Activated naive CD8-positive, alpha-beta T cell (primary cell): Measurements from ENCODE around the gene HS3ST3B1.

Experiments used
- H3K27ac Mint-ChIP-seq: one replicate; pipeline ENCODE4 v1.8.0; 2021; ENCODE audit warnings: mixed read lengths
- H3K27me3 Mint-ChIP-seq: one replicate; pipeline ENCODE4 v1.8.0; 2021; ENCODE audit warnings: mixed read lengths
- H3K36me3 Mint-ChIP-seq: one replicate; pipeline ENCODE4 v1.8.0; 2021; ENCODE audit warnings: mixed read lengths
- H3K4me1 Mint-ChIP-seq: one replicate; pipeline ENCODE4 v1.8.0; 2021; ENCODE audit warnings: low read depth, mixed read lengths
- H3K4me3 Mint-ChIP-seq: one replicate; pipeline ENCODE4 v1.8.0; 2021; ENCODE audit warnings: mild to moderate bottlenecking, mixed read lengths
- H3K9me3 Mint-ChIP-seq: one replicate; pipeline ENCODE4 v1.8.0; 2021; ENCODE audit warnings: low read depth, mixed read lengths

Gene HS3ST3B1

GRCh38 chr17:14372905-14373613 is 72.2 kb downstream of the HS3ST3B1 start:
- no peaks in the 10 kb centered on the region for H3K36me3 Mint-ChIP-seq
- peaks cover 4% of the 10 kb centered on the region for H3K4me1 Mint-ChIP-seq
- no peaks in the 10 kb centered on the region for H3K27me3 Mint-ChIP-seq
- no peak overlapping the region for H3K27ac Mint-ChIP-seq
- no peaks in the 10 kb centered on the region for H3K9me3 Mint-ChIP-seq
- no peak overlapping the region for H3K4me3 Mint-ChIP-seq

- Mint-ChIP-seq H3K27me3 (no peaks in the 10 kb centered on the region), H3K4me1 (peaks cover 4% of the 10 kb centered on the region), H3K9me3 (no peaks in the 10 kb centered on the region), H3K4me3 (no peak overlapping the region), H3K27ac (no peak overlapping the region), H3K36me3 (no peaks in the 10 kb centered on the region)
Measured at GRCh38 chr17:14373614-14374259, 72.9 kb downstream of the HS3ST3B1 start.

DNA sequence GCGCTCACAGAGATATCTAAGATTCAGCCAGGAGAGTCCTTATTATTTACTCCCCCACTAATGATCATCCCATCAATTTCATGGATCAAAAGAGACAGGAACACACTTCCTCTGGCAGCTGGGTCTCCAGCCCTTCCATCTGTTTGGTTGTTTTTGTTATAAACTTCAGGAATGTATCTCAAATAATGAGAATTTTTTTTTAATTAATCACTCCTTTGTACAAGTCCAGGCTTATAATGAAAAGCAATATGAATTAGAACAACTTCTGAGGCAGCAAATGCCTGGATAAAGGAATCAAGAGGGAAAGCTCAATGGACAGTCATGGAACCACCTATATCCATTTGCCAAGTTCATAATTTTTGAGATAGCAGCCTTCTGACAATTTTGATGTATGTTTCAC is 73.4 kb downstream of the HS3ST3B1 start:
- H3K36me3 Mint-ChIP-seq = no peaks in the 10 kb centered on the region
- no peak overlapping the region for H3K4me3 Mint-ChIP-seq
- no peaks in the 10 kb centered on the region for H3K27me3 Mint-ChIP-seq
- peaks cover 4% of the 10 kb centered on the region for H3K4me1 Mint-ChIP-seq
- no peaks in the 10 kb centered on the region for H3K9me3 Mint-ChIP-seq
- H3K27ac Mint-ChIP-seq = no peak overlapping the region

DNA sequence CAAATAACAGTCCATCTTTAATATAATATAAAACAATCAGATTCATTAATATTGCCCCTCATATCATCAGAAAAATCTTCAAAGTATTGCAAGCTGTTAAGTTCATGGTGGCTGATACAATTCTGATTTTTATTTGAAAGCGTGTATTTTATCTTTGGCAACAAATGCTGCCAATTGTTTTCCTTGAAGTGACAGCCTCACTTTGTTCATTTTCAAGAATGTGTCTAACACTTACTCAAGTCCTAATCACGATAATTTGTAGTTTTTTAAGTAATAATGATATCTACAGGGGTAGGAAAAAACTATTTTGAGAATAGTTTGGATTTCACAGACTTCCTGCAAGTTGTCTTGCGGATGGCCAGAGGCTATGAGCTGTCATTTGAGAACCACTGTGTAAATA is 75.8 kb downstream of the HS3ST3B1 start:
- no peak overlapping the region for H3K27ac Mint-ChIP-seq
- peaks cover 4% of the 10 kb centered on the region for H3K4me1 Mint-ChIP-seq
- no peaks in the 10 kb centered on the region for H3K27me3 Mint-ChIP-seq
- no peaks in the 10 kb centered on the region for H3K36me3 Mint-ChIP-seq
- no peak overlapping the region for H3K4me3 Mint-ChIP-seq
- no peaks in the 10 kb centered on the region for H3K9me3 Mint-ChIP-seq

DNA sequence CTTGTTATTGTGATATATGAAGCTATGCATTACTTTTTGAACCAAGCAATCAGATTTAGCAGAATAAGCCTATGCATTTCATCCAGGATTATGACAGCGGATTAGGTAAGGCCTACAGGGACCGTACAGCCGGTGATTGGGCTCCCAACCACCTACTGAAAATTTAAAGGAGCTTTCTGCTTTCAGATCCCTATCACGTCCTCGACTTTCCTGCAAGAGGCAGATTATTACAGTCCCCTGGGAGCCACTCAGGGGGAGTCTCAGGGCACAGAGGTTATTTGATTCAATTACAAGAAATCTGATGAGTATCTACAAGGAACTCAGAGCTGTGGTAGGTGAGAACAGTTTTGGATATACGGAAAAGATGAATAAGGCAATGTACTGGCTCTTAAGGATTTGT is 80.7 kb downstream of the HS3ST3B1 start:
- Mint-ChIP-seq H3K27ac (no peak overlapping the region), H3K4me1 (no peaks in the 10 kb centered on the region), H3K27me3 (no peaks in the 10 kb centered on the region), H3K36me3 (no peaks in the 10 kb centered on the region), H3K9me3 (no peaks in the 10 kb centered on the region), H3K4me3 (no peak overlapping the region)

GRCh38 chr17:14387036-14387435 is 86.2 kb downstream of the HS3ST3B1 start:
- Mint-ChIP-seq H3K9me3 (peaks cover 10% of the 10 kb centered on the region), H3K4me3 (no peak overlapping the region), H3K36me3 (peaks cover 5% of the 10 kb centered on the region), H3K4me1 (no peaks in the 10 kb centered on the region), H3K27me3 (no peaks in the 10 kb centered on the region), H3K27ac (no peak overlapping the region)

DNA sequence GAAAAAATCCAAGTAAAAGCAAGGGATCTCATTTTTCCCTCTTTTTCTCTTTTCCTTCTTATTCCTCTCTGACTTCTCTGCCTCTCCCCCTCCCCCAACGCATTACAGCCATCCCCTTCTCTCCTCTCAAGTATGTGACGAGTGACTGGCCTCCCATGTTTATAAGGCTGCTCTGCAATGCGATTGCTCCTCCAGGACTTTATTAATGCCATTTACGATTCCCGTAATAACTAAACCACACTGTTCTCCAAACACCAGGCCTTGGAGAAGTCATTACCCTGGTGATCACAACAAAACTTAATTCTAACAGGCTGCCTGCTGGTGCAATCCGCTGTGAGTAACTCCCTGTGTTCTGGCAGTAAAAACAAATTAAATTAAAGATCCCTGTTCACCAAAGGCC is 88.8 kb downstream of the HS3ST3B1 start:
- H3K9me3 Mint-ChIP-seq = peaks cover 10% of the 10 kb centered on the region
- H3K27ac Mint-ChIP-seq = no peak overlapping the region
- no peaks in the 10 kb centered on the region for H3K4me1 Mint-ChIP-seq
- H3K4me3 Mint-ChIP-seq = no peak overlapping the region
- peaks cover 5% of the 10 kb centered on the region for H3K36me3 Mint-ChIP-seq
- H3K27me3 Mint-ChIP-seq = no peaks in the 10 kb centered on the region

DNA sequence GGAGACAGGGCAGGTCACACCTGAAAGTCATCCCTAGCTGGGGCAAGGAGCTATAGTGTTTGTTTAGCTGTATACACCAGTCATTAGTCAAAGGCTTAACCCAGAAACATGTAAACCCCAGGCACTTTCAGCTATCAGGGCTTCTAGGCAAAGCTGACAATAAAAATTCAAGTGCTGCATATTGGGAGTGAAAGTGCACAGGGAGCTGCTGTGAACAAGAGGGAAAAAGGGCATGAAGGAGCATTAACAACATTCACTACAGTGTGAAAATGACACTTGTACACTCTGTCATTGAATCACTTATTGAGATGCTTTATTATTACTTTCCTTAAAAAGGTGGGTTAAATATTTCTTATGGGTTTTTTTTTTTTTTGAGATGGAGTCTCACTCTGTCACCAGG is 92.8 kb downstream of the HS3ST3B1 start:
- Mint-ChIP-seq H3K27ac (no peak overlapping the region), H3K4me3 (no peak overlapping the region)

DNA sequence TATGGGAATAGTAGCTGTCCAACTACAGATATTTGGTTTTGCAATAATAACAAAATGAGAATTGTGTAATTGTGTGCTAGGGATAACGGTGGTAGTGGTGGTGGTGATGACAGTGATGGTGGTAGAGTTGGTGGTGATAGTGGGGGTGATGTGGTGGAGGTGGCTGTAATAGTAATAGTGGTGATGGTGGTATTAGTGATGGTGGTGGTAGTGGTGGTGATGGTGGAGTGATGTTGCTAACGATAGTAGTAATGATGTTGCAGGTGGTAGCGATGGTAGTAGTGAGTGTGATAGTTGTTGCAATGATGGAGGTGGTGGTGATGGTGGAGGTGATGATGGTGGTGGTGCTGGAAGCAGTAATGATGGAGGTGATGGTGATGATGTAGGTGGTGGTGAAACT is 94.4 kb downstream of the HS3ST3B1 start:
- peaks cover 10% of the 10 kb centered on the region for H3K9me3 Mint-ChIP-seq
- H3K27ac Mint-ChIP-seq = no peak overlapping the region
- no peak overlapping the region for H3K4me3 Mint-ChIP-seq
- H3K36me3 Mint-ChIP-seq = peaks cover 5% of the 10 kb centered on the region
- H3K27me3 Mint-ChIP-seq = no peaks in the 10 kb centered on the region
- no peaks in the 10 kb centered on the region for H3K4me1 Mint-ChIP-seq

More for the DNA sequence above, 92.8 kb downstream of the HS3ST3B1 start:
- Mint-ChIP-seq H3K36me3 (peaks cover 5% of the 10 kb centered on the region), H3K9me3 (peaks cover 10% of the 10 kb centered on the region), H3K27me3 (no peaks in the 10 kb centered on the region), H3K4me1 (no peaks in the 10 kb centered on the region)

DNA sequence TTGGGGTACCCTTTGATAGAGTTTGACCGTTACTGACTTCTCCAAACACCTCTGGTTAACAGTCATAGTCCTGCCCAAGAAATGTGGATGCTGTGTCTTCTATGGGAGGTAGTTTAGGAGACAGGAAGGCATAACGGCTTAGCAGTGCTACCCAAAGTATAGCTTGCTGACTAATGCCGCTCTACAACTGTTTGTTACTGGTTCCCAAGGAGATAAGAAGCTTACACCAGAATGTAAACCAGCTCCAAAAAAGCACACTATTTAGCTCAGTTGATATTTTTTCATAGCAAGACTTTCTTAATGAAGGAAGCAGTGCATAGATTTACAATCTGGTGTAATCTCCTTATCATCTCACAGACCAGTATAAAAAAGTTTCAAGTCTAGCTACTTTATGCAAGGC is 95.7 kb downstream of the HS3ST3B1 start:
- Mint-ChIP-seq H3K27me3 (no peaks in the 10 kb centered on the region), H3K4me1 (no peaks in the 10 kb centered on the region), H3K4me3 (no peak overlapping the region), H3K36me3 (peaks cover 2% of the 10 kb centered on the region), H3K27ac (no peak overlapping the region), H3K9me3 (peaks cover 6% of the 10 kb centered on the region)

GRCh38 chr17:14398766-14399165 is 97.9 kb downstream of the HS3ST3B1 start:
- Mint-ChIP-seq H3K4me3 (no peak overlapping the region), H3K4me1 (peaks cover 8% of the 10 kb centered on the region), H3K36me3 (peaks cover 8% of the 10 kb centered on the region), H3K27ac (no peak overlapping the region), H3K9me3 (peaks cover 6% of the 10 kb centered on the region), H3K27me3 (no peaks in the 10 kb centered on the region)
